HG02588 (cell line): ENCODE data around the gene RIOK1.
"Not testable (repeated sequence)": the region's sequence is repeated elsewhere in the genome, so short reads cannot be mapped to it uniquely, and the experiment has no call there.

Source experiments
- ATAC-seq: cut with Tn5 transposase; IDR thresholded peaks from one replicate; pipeline ENCODE4 v1.9.1; 2021; ENCODE audit warnings: mild to moderate bottlenecking, moderate library complexity; ENCODE audit not compliant: unreplicated experiment

RIOK1 gene

DNA sequence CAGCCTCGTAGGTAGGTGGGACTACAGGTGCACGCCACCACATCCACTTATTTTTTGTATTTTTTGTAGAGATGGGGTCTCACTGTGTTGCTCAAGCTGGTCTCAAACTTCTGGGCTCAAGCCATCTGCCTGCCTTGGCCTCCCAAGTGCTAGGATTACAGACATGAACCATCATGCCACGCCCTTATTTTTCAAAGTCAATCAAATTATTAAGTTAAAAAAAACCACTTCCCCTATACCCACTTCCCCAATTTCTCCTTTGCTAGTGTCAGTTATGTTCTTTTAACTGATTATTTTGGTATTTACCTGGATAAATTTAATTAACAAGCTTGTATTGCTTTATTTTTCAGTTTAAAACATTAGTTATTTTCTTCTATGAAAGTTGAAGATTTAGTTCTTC lies 49.6 kb downstream of the RIOK1 start:
- ATAC-seq, result no peak

DNA sequence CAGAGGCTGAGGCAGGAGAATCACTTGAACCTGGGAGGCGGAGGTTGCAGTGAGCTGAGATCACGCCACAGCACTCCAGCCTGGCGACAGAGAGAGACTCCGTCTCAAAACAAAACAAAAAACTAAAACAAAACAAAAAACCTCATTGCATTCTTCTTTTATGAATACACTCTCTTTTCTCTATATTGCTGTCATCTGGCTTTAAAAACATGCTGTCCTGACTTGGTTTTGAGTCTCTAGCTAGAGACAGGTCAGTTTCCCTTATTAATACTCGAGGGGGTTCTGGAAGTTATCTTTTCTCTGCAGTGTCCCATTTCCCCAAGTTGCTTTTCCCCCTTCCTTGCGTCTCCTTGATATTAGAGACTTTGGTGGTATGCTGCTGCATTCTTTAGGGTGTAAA lies 50.9 kb downstream of the RIOK1 start:
- ATAC-seq, result no peak

DNA sequence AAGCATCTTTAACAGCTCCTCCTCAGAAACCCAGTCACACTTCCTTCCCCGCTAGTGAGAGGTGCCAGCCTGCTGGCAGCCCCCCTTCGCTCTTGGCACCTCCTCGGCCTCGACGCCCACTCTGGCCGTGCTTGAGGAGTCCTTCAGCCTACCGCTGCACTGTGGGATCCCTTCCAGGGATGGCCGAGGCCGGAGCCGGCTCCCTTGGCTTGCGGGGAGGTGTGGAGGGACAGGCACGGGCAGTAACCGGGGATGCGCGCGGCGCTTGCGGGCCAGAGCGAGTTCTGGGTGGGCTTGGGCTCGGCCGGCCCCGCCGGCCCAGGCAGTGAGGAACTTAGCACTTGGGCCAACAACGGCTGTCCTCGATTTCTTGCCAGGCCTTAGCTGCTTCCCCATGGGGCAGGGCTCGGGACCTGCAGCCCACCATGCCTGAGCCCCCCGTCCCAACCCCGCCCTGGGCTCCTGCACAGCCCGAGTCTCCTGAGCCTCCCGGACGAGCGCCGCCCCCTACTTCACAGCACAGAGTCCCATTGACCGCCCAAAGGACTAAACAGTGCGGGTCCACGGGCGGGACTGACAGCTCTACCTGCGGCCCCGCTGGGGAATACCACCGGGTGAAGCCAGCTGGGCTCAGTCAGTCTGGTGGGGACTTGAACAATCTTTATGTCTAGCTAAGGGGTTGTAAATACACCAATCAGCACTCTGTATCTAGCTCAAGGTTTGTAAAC lies 51.6 kb downstream of the RIOK1 start:
- ATAC-seq, result no peak

- ATAC-seq, result no peak
Observed at GRCh38 chr6:7442467-7442866, 52.9 kb downstream of the RIOK1 start.

DNA sequence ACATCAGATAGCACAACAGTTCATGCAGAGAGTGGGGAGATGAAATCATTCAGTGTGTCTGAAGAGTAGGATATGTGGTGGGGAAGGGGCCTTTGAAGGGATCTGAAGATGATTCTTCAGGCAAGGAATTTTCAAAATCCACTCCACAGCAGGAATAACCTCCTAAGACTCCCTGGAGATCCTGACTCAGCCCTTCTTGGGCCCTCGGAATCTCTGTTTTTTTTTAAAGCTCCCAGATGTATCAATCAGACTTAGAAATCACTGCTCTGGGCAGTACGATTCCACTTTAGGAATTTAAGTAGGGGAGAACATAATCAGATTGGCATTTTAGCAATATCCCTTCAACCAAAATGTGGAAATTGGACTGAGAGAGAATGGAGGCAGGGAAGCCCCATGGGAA lies 55.5 kb downstream of the RIOK1 start:
- ATAC-seq, result no peak

GRCh38 chr6:7445885-7446461 lies 56.4 kb downstream of the RIOK1 start:
- ATAC-seq, result no peak

- ATAC-seq, result no peak
Observed at GRCh38 chr6:7446619-7447325, 57.2 kb downstream of the RIOK1 start.

- ATAC-seq, result no peak
Observed at GRCh38 chr6:7448232-7448631, 58.6 kb downstream of the RIOK1 start.

- ATAC-seq, result no peak
Observed at GRCh38 chr6:7449018-7449417, 59.4 kb downstream of the RIOK1 start.

DNA sequence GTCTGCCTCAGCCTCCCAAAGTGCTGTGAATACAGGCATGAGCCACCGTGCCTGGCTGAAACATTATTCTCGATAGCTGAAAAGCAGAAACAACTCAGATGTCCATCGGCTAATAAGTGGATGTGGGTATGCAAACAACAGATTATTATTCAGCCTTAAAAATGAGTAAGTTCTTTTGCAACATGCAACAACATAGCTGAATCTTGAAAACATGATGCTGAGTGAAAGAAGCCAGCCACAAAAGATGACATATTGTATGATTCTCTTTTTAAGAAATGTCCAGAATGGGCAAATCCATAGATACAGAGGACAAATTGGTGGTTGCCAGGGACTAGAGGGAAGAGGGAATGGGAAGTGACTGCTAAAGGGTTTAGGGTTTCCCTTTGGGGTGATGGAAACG lies 61.7 kb downstream of the RIOK1 start:
- ATAC-seq, result no peak

- no peak for ATAC-seq
Observed at GRCh38 chr6:7452898-7453297, 63.3 kb downstream of the RIOK1 start.

- ATAC-seq, result no peak
Observed at GRCh38 chr6:7454696-7455358, 65.2 kb downstream of the RIOK1 start.

DNA sequence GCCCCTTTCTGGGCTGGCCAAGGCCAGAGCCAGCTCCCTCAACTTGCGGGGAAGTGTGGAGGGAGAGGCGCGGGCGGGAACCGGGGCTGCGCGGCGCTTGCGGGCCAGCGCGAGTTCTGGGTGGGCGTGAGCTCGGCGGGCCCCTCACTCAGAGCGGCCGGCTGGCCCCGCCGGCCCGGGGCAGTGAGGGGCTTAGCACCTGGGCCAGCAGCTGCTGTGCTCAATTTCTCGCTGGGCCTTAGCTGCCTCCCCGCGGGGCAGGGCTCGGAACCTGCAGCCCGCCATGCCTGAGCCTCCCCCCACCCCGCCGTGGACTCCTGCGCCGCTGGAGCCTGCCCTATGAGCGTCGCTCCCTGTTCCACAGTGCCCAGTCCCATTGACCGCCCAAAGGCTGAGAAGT lies 66.7 kb downstream of the RIOK1 start:
- not testable (repeated sequence) for ATAC-seq

DNA sequence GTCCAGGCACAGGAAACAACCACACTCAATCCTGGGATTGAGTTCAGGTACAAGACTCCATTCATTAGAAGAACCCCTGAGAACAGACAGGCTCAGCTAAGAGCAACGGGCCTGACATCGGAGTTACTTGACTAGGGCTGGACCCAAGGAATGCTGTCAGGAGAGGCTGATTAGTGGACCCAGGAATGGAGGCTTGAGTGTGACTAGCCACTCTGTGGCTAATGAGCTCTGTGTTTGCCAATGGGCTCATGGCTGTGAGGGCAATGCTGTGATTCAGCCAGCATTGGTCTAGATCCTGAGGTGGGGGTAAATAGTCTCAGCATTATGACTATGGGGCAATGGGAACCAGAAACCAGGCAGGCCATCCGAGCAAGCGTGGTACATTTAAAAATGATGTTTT lies 71.8 kb downstream of the RIOK1 start:
- no peak for ATAC-seq

DNA sequence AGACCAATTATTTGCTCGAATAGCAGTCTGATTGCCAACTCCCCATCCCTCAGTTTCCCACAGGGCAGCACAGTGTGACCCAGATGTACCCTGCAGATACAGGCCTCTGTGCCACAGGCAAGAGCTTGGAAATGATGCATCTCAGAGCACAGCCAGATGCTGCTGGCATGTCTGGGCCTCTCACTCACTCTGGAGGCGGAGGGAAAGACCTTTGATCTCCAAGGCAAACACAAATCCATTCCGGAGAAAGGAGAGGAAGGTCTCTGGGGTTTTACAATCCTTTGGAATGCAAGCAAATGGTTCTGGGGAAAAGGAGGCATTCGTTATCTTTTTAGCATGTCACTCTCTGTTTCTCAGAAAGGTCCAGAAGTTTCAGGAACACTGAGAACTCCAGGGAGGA lies 74.2 kb downstream of the RIOK1 start:
- ATAC-seq, result no peak

DNA sequence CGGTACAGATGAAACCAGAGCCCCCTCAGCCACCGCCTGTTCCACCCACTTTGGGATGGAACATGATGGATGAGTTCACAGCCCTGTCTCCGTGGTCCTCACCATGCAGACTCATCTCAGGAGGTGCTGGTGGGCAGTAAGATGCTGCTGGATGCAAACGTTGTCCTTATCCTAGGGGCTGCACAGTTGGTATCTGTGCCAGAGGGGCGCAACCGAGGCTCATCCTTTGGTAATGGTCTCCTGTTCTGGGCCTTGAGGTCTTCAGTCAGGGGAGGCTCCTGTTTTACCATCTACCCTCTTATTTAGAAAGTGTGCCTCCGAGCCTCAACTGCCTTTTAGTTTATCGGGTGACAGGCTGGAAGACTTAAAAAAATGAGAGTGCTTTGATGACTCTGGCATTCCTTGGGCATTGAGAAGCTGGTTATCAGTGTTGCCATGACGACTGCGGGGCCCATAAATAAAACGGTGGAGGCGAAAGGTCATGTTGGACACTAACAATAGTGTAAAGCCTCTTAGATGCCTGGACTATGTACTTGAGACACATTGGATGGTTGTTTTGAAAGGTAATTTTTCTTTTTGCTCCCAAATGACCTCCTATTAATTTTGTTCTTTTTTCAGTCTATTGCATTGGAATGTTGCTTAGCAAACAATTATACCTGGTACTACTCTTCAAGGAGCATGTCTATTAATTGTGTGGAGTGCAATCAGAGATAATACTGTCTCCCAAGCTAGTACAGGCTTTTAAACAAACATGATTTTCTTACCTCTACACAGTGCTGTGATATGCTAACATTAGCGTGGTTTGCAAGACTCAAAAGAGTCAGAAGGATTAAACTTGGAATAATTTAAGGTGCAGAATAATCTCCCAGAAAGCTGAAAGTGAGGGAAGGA lies 77.6 kb downstream of the RIOK1 start:
- no peak for ATAC-seq
